Measurements from ENCODE around the gene CORT.
"Not testable (repeated sequence)": the region's sequence is repeated elsewhere in the genome, so short reads cannot be mapped to it uniquely, and the experiment has no call there.

The CORT gene

GRCh38 chr1:10440305-10440704 is 9.5 kb upstream of the CORT start:
- no peak for FAIRE-seq

- no peak for FAIRE-seq
These were observed 9.0 kb upstream of the CORT start for GRCh38 chr1:10440794-10441193.

GRCh38 chr1:10444248-10444647 is 5.6 kb upstream of the CORT start:
- no peak for FAIRE-seq

GRCh38 chr1:10444795-10445397 is 4.9 kb upstream of the CORT start:
- no peak for FAIRE-seq

- no peak for FAIRE-seq
These were observed 2.9 kb upstream of the CORT start for GRCh38 chr1:10446790-10447422.

GRCh38 chr1:10450156-10450814 is 454 bp downstream of the CORT start:
- no peak for FAIRE-seq

- FAIRE-seq, result peak; percentile 55
These were observed 1.0 kb downstream of the CORT start for GRCh38 chr1:10450836-10451235.

- no peak for FAIRE-seq
These were observed 1.5 kb downstream of the CORT start for GRCh38 chr1:10451287-10451686.

GRCh38 chr1:10456048-10456447 is 6.2 kb downstream of the CORT start:
- no peak for FAIRE-seq

- no peak for FAIRE-seq
These were observed 6.8 kb downstream of the CORT start for GRCh38 chr1:10456661-10457060.

- not testable (repeated sequence) for FAIRE-seq
These were observed 7.6 kb downstream of the CORT start for GRCh38 chr1:10457462-10457861.

GRCh38 chr1:10457875-10458274 is 8.0 kb downstream of the CORT start:
- no peak for FAIRE-seq

GRCh38 chr1:10459184-10459583 is 9.4 kb downstream of the CORT start:
- FAIRE-seq, result no peak

GRCh38 chr1:10467078-10467477 is 17.2 kb downstream of the CORT start:
- no peak for FAIRE-seq

GRCh38 chr1:10470043-10470442 is 20.2 kb downstream of the CORT start:
- no peak for FAIRE-seq

- FAIRE-seq, result no peak
These were observed 21.8 kb downstream of the CORT start for GRCh38 chr1:10471411-10472219.

- FAIRE-seq, result peak; percentile 98
These were observed 22.7 kb downstream of the CORT start, which contains the start of gene DFFA for GRCh38 chr1:10472220-10473144. DFFA (minus strand) TSS chr1:10472529; CDS start chr1:10472458, 71 bp downstream.

- FAIRE-seq, result no peak
These were observed 23.4 kb downstream of the CORT start for GRCh38 chr1:10473145-10473765.

- not testable (repeated sequence) for FAIRE-seq
These were observed 24.4 kb downstream of the CORT start for GRCh38 chr1:10474309-10474612.

- peak; percentile 81 for FAIRE-seq
These were observed 25.0 kb downstream of the CORT start, which contains the start of gene PEX14 for GRCh38 chr1:10474613-10475507. PEX14 (plus strand) TSS chr1:10474950; CDS start chr1:10474967, 17 bp downstream.

- no peak for FAIRE-seq
These were observed 25.7 kb downstream of the CORT start for GRCh38 chr1:10475510-10475909.

Data from G401.6 (cell line).